GM18526 (cell line): ENCODE measurements around the gene EVA1B.

Source experiments
- POLR2A ChIP-seq: IDR thresholded peaks from 3 replicates; pipeline ENCODE4 v1.6.1; 2011; ENCODE audit not compliant: insufficient read length; ENCODE audit errors: extremely low read depth

Gene EVA1B

DNA sequence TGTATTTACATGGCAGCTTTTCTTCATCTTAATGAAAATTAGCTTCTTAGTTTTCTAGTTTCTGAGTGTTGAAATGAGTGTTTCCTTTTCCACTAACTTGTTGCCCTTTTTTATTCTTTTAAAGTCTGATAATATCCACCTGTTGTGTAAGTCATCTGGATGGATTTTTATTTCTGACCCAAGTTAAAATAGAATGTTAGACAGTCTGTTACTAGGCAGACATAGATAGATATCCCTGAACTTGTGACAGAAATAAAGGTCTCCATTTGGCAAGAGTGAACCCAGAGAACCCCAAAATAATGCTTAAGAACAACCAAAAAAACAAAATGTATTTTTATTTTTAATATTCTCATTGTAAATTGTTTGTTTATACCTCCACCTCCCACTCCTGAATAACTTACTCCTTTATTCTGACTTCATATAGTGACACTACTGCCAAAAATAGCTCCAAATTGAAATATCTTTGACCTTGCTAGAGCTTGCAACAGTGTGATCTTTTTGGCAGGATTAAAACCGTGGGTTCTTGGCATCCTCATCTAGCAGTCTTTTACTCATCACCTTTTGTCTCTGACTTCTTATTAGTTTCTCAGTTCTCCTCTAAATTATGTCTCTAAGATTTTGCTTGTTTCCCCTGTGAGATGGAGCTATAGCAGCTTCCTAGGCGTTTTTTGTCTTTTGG lies 44.2 kb downstream of the EVA1B start:
- no peak for TF ChIP-seq POLR2A

DNA sequence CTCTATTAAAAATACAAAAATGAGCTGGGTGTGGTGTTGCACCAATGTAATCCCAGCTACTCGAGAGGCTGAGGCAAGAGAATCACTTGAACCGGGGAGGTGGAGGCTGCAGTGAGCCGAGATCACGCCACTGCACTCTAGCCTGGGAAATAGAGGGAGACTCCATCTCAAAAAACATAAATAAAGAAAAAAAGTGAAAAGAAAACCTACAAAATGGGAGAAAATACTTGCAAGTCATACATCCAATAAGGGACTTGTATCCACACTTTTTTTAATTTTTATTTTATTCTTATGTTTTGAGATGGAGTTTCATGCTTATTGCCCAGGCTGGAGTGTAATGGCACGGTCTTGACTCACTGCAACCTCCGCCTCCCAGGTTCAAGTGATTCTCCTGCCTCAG lies 46.8 kb downstream of the EVA1B start:
- TF ChIP-seq POLR2A, result no peak

DNA sequence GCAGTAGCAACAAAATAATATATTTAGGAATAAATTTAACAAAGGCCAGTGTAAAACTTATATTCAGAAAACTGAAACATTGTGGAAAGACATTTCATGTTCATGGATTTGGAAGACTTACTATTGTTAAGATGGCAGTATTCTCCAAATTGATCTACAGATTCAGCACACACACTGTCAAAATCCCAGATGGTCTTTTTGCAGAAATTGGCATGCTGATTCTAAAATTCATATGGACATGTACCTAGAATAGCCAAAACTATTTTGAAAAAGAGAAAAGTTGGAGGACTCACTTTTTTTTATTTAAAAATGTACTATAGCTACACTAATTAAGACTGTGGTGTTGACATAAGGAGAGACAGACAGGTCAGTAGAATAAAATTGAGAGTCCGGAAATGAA lies 49.2 kb downstream of the EVA1B start:
- TF ChIP-seq POLR2A, result no peak

DNA sequence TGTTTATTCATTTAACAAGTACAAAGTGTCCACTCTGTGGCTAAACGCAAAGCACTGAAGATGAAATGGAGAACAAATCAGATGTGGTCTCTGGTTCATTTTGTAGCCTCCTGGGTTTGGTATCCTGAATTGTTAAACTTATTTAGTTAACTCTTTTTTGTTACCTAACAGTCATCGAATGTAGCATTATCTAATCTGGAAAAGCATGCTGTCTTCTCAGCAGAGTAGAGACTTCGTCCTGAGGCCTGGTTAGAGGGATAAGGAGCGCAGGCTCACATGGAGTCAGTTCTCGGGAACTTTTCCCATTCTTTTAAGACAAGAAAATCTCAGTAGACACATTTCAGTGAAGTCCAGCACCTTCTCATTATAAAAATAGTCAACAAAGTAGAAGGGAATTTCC lies 50.4 kb downstream of the EVA1B start:
- TF ChIP-seq POLR2A, result no peak
